ENCODE measurements around the gene INCENP. TPM values are rescaled to one million over a fixed set of nuclear protein-coding genes. Genes with fewer than 3 reads are reported as not detected.

Gene INCENP
- total RNA-seq, 2 experiments from 2014 or later: 200 to 204 TPM

DNA sequence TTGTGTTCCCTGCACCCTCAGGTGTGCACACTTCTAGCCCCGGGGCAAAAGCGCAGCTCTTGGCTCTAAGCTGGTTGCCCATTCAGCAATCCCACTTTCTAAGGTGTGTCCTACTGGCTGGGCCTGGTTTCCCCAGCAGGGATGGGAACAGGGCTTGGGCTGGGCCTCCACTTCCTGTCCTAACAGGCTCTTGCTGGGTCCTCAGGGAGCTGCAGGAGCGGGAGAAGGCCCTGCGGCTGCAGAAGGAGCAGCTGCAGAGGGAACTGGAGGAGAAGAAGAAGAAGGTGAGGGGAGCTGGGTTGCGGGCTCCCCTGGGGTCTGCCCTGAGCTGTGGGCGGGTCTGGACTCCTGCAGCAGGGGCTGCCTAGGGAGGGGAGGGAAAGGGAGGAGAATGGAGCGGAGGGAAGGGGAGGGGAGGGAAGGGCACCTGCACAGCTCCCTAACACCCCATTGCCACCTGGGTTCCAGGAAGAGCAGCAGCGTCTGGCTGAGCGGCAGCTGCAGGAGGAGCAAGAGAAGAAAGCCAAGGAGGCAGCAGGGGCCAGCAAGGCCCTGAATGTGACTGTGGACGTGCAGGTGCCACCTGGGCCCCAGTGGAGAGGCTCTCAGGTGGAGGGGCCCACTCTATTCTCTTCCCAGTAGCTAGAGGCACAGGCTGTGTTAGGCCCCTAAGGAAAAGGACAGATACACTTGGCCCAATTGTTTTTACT is 24.6 kb downstream of the INCENP start:
- ChIA-PET POLR2A (no interaction called here), CTCF (no interaction called here)
- no peaks in the 10 kb centered on the region for H3K4me1 Mint-ChIP-seq
- no peak overlapping the region for H3K4me3 Mint-ChIP-seq
- H3K27ac Mint-ChIP-seq: no peak overlapping the region
- no peaks in the 10 kb centered on the region for H3K27me3 Mint-ChIP-seq
- peaks cover 70% of the 10 kb centered on the region for H3K36me3 Mint-ChIP-seq (ENCODE audit: low read depth)
- no peak for DNase-seq
- H3K9me3 Mint-ChIP-seq: no peaks in the 10 kb centered on the region

- peaks cover 65% of the 10 kb centered on the region for H3K36me3 Mint-ChIP-seq (ENCODE audit: low read depth)
- no peaks in the 10 kb centered on the region for H3K27me3 Mint-ChIP-seq
- H3K9me3 Mint-ChIP-seq: no peaks in the 10 kb centered on the region
- H3K27ac Mint-ChIP-seq: no peak overlapping the region
- H3K4me3 Mint-ChIP-seq: no peak overlapping the region
- H3K4me1 Mint-ChIP-seq: no peaks in the 10 kb centered on the region
- POLR2A ChIA-PET: no interaction called here
- CTCF ChIA-PET: interaction anchor here (0.6 to 0.8 kb wide), 3 partner anchors 19 to 297 kb away, joined by 3 to 4 read pairs (median 3); no protein-coding TSS in a partner anchor
- DNase-seq: no peak
Observed at GRCh38 chr11:62149986-62150886, 26.4 kb downstream of the INCENP start.

GRCh38 chr11:62150887-62151736 is 27.3 kb downstream of the INCENP start:
- H3K27ac Mint-ChIP-seq: no peak overlapping the region
- CTCF ChIA-PET: interaction anchor here (1.3 to 2.0 kb wide), 2 partner anchors 13 to 21 kb away, joined by 3 to 7 read pairs; no protein-coding TSS in a partner anchor
- no peak for DNase-seq

GRCh38 chr11:62151737-62152102 is 27.9 kb downstream of the INCENP start:
- Mint-ChIP-seq H3K27me3 (no peaks in the 10 kb centered on the region), H3K27ac (no peak overlapping the region), H3K4me3 (no peak overlapping the region), H3K36me3 (ENCODE audit: low read depth) (peaks cover 54% of the 10 kb centered on the region), H3K9me3 (no peaks in the 10 kb centered on the region), H3K4me1 (no peaks in the 10 kb centered on the region)
- POLR2A ChIA-PET: no interaction called here
- CTCF ChIA-PET: interaction anchor here (1.3 to 2.0 kb wide), 2 partner anchors 14 to 21 kb away, joined by 3 to 7 read pairs; no protein-coding TSS in a partner anchor
- no peak for DNase-seq

More at GRCh38 chr11:62150887-62151736, 27.3 kb downstream of the INCENP start:
- H3K36me3 Mint-ChIP-seq (ENCODE audit: low read depth): peaks cover 58% of the 10 kb centered on the region
- no peaks in the 10 kb centered on the region for H3K9me3 Mint-ChIP-seq
- no peak overlapping the region for H3K4me3 Mint-ChIP-seq
- POLR2A ChIA-PET: no interaction called here
- H3K27me3 Mint-ChIP-seq: no peaks in the 10 kb centered on the region
- no peaks in the 10 kb centered on the region for H3K4me1 Mint-ChIP-seq

DNA sequence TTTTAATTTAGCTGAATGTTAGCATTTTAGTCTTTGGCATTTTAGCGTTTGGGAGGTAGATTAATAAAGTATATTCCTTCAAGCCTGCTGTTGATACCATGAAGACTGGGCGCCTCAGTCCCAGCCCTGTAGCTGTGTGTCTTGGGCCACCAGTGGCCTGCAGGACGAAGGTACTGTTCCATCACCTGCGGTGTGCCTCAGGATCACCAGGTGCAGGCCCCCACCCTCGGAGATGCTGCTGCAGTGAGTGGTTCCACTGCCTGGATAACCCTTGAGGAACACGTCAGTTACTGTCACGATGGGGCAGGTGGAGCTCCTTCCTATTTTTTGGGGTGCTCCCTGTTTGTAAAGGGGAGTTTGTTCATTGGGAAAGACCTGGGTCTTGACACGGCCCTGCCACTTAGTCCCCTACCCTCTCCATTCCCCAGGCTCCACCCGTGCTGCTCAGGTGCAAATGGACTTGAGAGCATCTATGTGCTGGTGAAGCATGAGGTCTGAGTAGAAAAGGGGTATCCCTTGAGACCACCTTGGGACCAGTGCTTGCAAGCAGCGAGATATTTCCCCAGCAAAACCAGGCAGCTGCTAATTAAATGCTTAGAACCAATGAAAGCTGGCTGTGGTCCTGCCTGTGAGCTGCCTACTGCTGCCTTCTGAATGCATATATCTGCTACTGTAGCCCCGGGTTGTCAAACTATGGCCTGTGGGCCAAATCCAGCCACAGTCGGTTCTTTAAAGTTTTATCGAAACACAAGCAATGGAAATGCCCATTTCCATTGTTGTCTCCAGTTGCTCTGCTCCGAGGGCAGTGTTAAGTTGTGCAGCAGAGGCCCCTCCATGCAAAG is 28.7 kb downstream of the INCENP start:
- no peak for DNase-seq
- H3K9me3 Mint-ChIP-seq: no peaks in the 10 kb centered on the region
- no peak overlapping the region for H3K27ac Mint-ChIP-seq
- POLR2A ChIA-PET: no interaction called here
- H3K4me1 Mint-ChIP-seq: no peaks in the 10 kb centered on the region
- H3K36me3 Mint-ChIP-seq (ENCODE audit: low read depth): peaks cover 48% of the 10 kb centered on the region
- no peaks in the 10 kb centered on the region for H3K27me3 Mint-ChIP-seq
- H3K4me3 Mint-ChIP-seq: no peak overlapping the region
- CTCF ChIA-PET: interaction anchor here (1.0 to 2.0 kb wide), 3 partner anchors 9 to 22 kb away, joined by 3 to 7 read pairs (median 3); no protein-coding TSS in a partner anchor

GRCh38 chr11:62153087-62153395 is 29.2 kb downstream of the INCENP start:
- H3K4me1 Mint-ChIP-seq: no peaks in the 10 kb centered on the region
- POLR2A ChIA-PET: no interaction called here
- H3K4me3 Mint-ChIP-seq: no peak overlapping the region
- no peak for DNase-seq
- no peaks in the 10 kb centered on the region for H3K27me3 Mint-ChIP-seq
- CTCF ChIA-PET: interaction anchor here (0.6 to 1.0 kb wide), 2 partner anchors 10 to 571 kb away, joined by 3 read pairs; no protein-coding TSS in a partner anchor
- H3K27ac Mint-ChIP-seq: no peak overlapping the region
- H3K9me3 Mint-ChIP-seq: no peaks in the 10 kb centered on the region
- H3K36me3 Mint-ChIP-seq (ENCODE audit: low read depth): peaks cover 44% of the 10 kb centered on the region

DNA sequence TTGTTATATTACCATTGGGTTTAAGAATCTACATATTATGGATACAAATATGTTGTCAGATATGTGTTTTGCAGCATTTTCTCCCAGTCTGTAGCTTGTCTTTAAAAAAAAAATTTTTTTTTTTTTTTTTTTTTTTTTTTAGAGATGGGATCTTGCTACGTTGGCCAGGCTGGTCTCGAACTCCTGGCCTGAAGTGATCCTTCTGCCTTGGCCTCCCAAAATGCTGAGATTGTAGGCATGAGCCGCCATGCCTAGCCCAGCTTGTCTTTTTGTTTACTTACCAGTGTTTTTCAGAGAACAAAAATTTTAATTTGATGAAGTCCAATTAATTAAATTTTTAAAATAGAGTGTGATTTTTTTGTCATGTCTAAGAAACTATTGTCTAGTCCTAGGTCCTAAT is 29.8 kb downstream of the INCENP start:
- no peaks in the 10 kb centered on the region for H3K4me1 Mint-ChIP-seq
- POLR2A ChIA-PET: no interaction called here
- CTCF ChIA-PET: interaction anchor here (0.6 kb wide), 1 partner anchor 572 kb away, joined by 3 read pairs; no protein-coding TSS in a partner anchor

GRCh38 chr11:62157603-62158002 is 33.8 kb downstream of the INCENP start:
- no peak overlapping the region for H3K4me3 Mint-ChIP-seq
- H3K4me1 Mint-ChIP-seq: no peaks in the 10 kb centered on the region
- peaks cover 39% of the 10 kb centered on the region for H3K27me3 Mint-ChIP-seq
- H3K27ac Mint-ChIP-seq: no peak overlapping the region
- ChIA-PET POLR2A (no interaction called here), CTCF (no interaction called here)
- H3K9me3 Mint-ChIP-seq: no peaks in the 10 kb centered on the region
- peaks cover 13% of the 10 kb centered on the region for H3K36me3 Mint-ChIP-seq (ENCODE audit: low read depth)
- no peak for DNase-seq

More for the DNA sequence above, 29.8 kb downstream of the INCENP start:
- H3K36me3 Mint-ChIP-seq (ENCODE audit: low read depth): peaks cover 44% of the 10 kb centered on the region
- no peak for DNase-seq
- H3K27me3 Mint-ChIP-seq: peaks cover under 1% of the 10 kb centered on the region
- no peaks in the 10 kb centered on the region for H3K9me3 Mint-ChIP-seq
- no peak overlapping the region for H3K27ac Mint-ChIP-seq
- H3K4me3 Mint-ChIP-seq: no peak overlapping the region

- CTCF ChIA-PET: interaction anchor here (0.8 kb wide), 1 partner anchor 84 kb away, joined by 3 read pairs; no protein-coding TSS in a partner anchor
- no peak overlapping the region for H3K4me3 Mint-ChIP-seq
- H3K9me3 Mint-ChIP-seq: no peaks in the 10 kb centered on the region
- POLR2A ChIA-PET: no interaction called here
- H3K36me3 Mint-ChIP-seq (ENCODE audit: low read depth): no peaks in the 10 kb centered on the region
- H3K27me3 Mint-ChIP-seq: peaks cover 26% of the 10 kb centered on the region
- no peak overlapping the region for H3K27ac Mint-ChIP-seq
- DNase-seq: no peak
- peaks cover 2% of the 10 kb centered on the region for H3K4me1 Mint-ChIP-seq
Observed at GRCh38 chr11:62166371-62166770, 42.6 kb downstream of the INCENP start.

GRCh38 chr11:62169448-62169847 is 45.6 kb downstream of the INCENP start:
- Mint-ChIP-seq H3K27me3 (peaks cover 24% of the 10 kb centered on the region), H3K27ac (no peak overlapping the region), H3K4me1 (peaks cover 4% of the 10 kb centered on the region), H3K36me3 (ENCODE audit: low read depth) (no peaks in the 10 kb centered on the region), H3K4me3 (no peak overlapping the region), H3K9me3 (no peaks in the 10 kb centered on the region)
- ChIA-PET CTCF (interaction anchor here (1.1 kb wide), 1 partner anchor 15 kb away, joined by 3 read pairs; no protein-coding TSS in a partner anchor), POLR2A (no interaction called here)
- DNase-seq: no peak

GRCh38 chr11:62169935-62170334 is 46.1 kb downstream of the INCENP start:
- Mint-ChIP-seq H3K27me3 (peaks cover 27% of the 10 kb centered on the region), H3K36me3 (ENCODE audit: low read depth) (no peaks in the 10 kb centered on the region)

More at GRCh38 chr11:62169935-62170334, 46.1 kb downstream of the INCENP start:
- DNase-seq: no peak
- Mint-ChIP-seq H3K9me3 (no peaks in the 10 kb centered on the region), H3K4me1 (peaks cover 4% of the 10 kb centered on the region), H3K27ac (no peak overlapping the region), H3K4me3 (no peak overlapping the region)
- CTCF ChIA-PET: interaction anchor here (1.0 to 1.1 kb wide), 2 partner anchors 15 to 19 kb away, joined by 3 read pairs; no protein-coding TSS in a partner anchor
- POLR2A ChIA-PET: no interaction called here
